Transverse colon (tissue), 4 donors: Measurements from ENCODE around the gene CAMTA1. TPM values are rescaled to one million over a fixed set of nuclear protein-coding genes. Genes with fewer than 3 reads are reported as not detected.

Experiments
- DNase-seq: peaks from one replicate; pipeline ENCODE4 v3.0.0-alpha.2; 2019
- H3K27ac ChIP-seq, 4 donors: fragments of 200-600 bp; sonication (generic); 2 replicates each; pipeline ENCODE4 v1.5.1; 2016 to 2018; ENCODE audit warnings: inconsistent platforms in 4 of 4
- H3K27me3 ChIP-seq: fragments of 200-600 bp; sonication (generic); 2 replicates; pipeline ENCODE4 v1.5.1; 2017; ENCODE audit warnings: inconsistent platforms
- H3K36me3 ChIP-seq, 4 donors: fragments of 200-600 bp; sonication (generic); 2 replicates each; pipeline ENCODE4 v1.5.1; 2017 to 2019; ENCODE audit warnings: inconsistent platforms in 4 of 4
- H3K4me1 ChIP-seq, 4 donors: fragments of 200-600 bp; sonication (generic); 2 replicates each; pipeline ENCODE4 v1.5.1; 2017 to 2020; ENCODE audit warnings: inconsistent platforms in 4 of 4
- H3K4me3 ChIP-seq, 4 donors: fragments of 200-600 bp; sonication (generic); 1 replicate in 1 of 4; 2 replicates in 3 of 4; pipeline versions ENCODE4 v1.5.1 to v1.6.1; 2017 to 2019; ENCODE audit warnings: inconsistent platforms in 4 of 4
- H3K9me3 ChIP-seq, 2 donors: fragments of 200-600 bp; sonication (generic); 2 replicates each; pipeline ENCODE4 v1.5.1; 2017 to 2019; ENCODE audit warnings: inconsistent platforms in 2 of 2
- CTCF ChIP-seq, 5 experiments: fragments of 200-600 bp in 3 of 5; fragments of 450-650 bp in 2 of 5; sonication (generic) in 3 of 5; IDR thresholded peaks; 1 replicate in 2 of 5; 2 replicates in 3 of 5; pipeline ENCODE4 v1.5.1; 2016 to 2017; ENCODE audit warnings: antibody characterized with exemption in 5 of 5, inconsistent platforms in 3 of 5, mild to moderate bottlenecking in 2 of 5, moderate library complexity in 1 of 5
- EP300 ChIP-seq: sonication (generic); formaldehyde crosslinking; IDR thresholded peaks from one replicate; pipeline ENCODE4 v1.6.1; 2017; ENCODE audit warnings: antibody characterized with exemption, low read depth
- POLR2A ChIP-seq: fragments of 450-650 bp; IDR thresholded peaks from one replicate; pipeline ENCODE4 v1.6.1; 2016; ENCODE audit warnings: antibody characterized with exemption, mild to moderate bottlenecking, moderate library complexity
- POLR2AphosphoS5 ChIP-seq, 3 donors: sonication (generic); formaldehyde crosslinking; IDR thresholded peaks; one replicate each; pipeline ENCODE4 v1.6.1; 2016; ENCODE audit warnings: antibody characterized with exemption in 3 of 3
- WGBS, 2 donors: methylation state at CpG; one replicate each; pipeline ENCODE4 v1.1.5; 2018; ENCODE audit warnings: low coverage in 1 of 2; 5-methylcytosine and 5-hydroxymethylcytosine counted together
- in situ Hi-C, 4 donors: fragments of 200-750 bp; cut with MboI; loops; one replicate each; pipeline versions ENCODE4 v1.15.0 to v1.15.1; 2017; ENCODE audit warnings: low sequenced_read_pairs in 3 of 4, low pct_ligation_motif_present in 1 of 4, low pct_unique_long_range_greater_than_20kb in 1 of 4
- intact Hi-C: fragments of 100-400 bp; cut with DNase I; formaldehyde crosslinking; loops from one replicate; pipeline ENCODE4 v1.15.1; 2023; ENCODE audit warnings: low total_unique reads
- total RNA-seq, 4 donors: library from RNA; depleted of rRNA; stranded (reverse); fragments of >200 nt; gene quantifications; one replicate each; pipeline ENCODE4 v1.1.0, GENCODE V29; 2016

CAMTA1 gene
- total RNA-seq, 4 donors from 2014 or later: 93.8 to 268 (median 130) TPM

GRCh38 chr1:6869545-6869944, 84.3 kb downstream of the CAMTA1 start:
- TF ChIP-seq POLR2AphosphoS5 (IDR thresholded peaks at IDR 0.05) (no peak), POLR2A (no peak), EP300 (no peak), CTCF (IDR thresholded peaks at IDR 0.05) (no peak)
- in situ Hi-C loops (no loop called here), intact Hi-C loops (no loop called here)
- DNase-seq: no peak
- H3K9me3 ChIP-seq: no peaks in the 10 kb centered on the region
- H3K4me1 ChIP-seq: peaks cover 5 to 31% (median 8%) of the 10 kb centered on the region in 4 donors
- 84 to 97% methylated on average over 4 of the region's 4 CpGs for WGBS, 2 donors
- H3K4me3 ChIP-seq: no peak overlapping the region
- H3K27me3 ChIP-seq: no peaks in the 10 kb centered on the region
- no peak overlapping the region for H3K27ac ChIP-seq
- peaks cover 0 to 3% (median 0%) of the 10 kb centered on the region in 4 donors for H3K36me3 ChIP-seq

- Histone ChIP-seq H3K9me3 (no peaks in the 10 kb centered on the region), H3K27me3 (no peaks in the 10 kb centered on the region), H3K4me3 (no peak overlapping the region), H3K27ac (no peak overlapping the region), H3K36me3 (peaks cover 0 to 3% (median 0%) of the 10 kb centered on the region in 4 donors), H3K4me1 (peaks cover 5 to 31% (median 8%) of the 10 kb centered on the region in 4 donors)
- intact Hi-C loops: no loop called here
- 70 to 78% methylated on average over 6 of the region's 6 CpGs for WGBS, 2 donors
- DNase-seq: no peak
- in situ Hi-C loops: no loop called here
- TF ChIP-seq POLR2A (no peak), CTCF (IDR thresholded peaks at IDR 0.05) (no peak), POLR2AphosphoS5 (IDR thresholded peaks at IDR 0.05) (no peak), EP300 (no peak)
These were observed 84.8 kb downstream of the CAMTA1 start for GRCh38 chr1:6870086-6870485.

GRCh38 chr1:6870571-6870970, 85.3 kb downstream of the CAMTA1 start:
- in situ Hi-C loops (no loop called here), intact Hi-C loops (no loop called here)
- H3K27me3 ChIP-seq: no peaks in the 10 kb centered on the region
- no peaks in the 10 kb centered on the region for H3K9me3 ChIP-seq
- TF ChIP-seq POLR2AphosphoS5 (IDR thresholded peaks at IDR 0.05): no peak
- no peak overlapping the region for H3K4me3 ChIP-seq
- no peak for DNase-seq
- H3K27ac ChIP-seq: no peak overlapping the region
- peaks cover 5 to 31% (median 8%) of the 10 kb centered on the region in 4 donors for H3K4me1 ChIP-seq
- peaks cover 0 to 3% (median 0%) of the 10 kb centered on the region in 4 donors for H3K36me3 ChIP-seq

GRCh38 chr1:6871300-6871972, 86.2 kb downstream of the CAMTA1 start:
- intact Hi-C loops (no loop called here), in situ Hi-C loops (no loop called here)
- DNase-seq: no peak
- H3K27me3 ChIP-seq: no peaks in the 10 kb centered on the region
- TF ChIP-seq POLR2AphosphoS5 (IDR thresholded peaks at IDR 0.05) (no peak), POLR2A (no peak), EP300 (no peak), CTCF (IDR thresholded peaks at IDR 0.05) (no peak)
- peaks cover 5 to 31% (median 8%) of the 10 kb centered on the region in 4 donors for H3K4me1 ChIP-seq
- no peaks in the 10 kb centered on the region for H3K9me3 ChIP-seq
- no peak overlapping the region for H3K4me3 ChIP-seq
- H3K27ac ChIP-seq: no peak overlapping the region
- WGBS, 2 donors: 84 to 87% methylated on average over 3 of the region's 3 CpGs
- H3K36me3 ChIP-seq: peaks cover 0 to 3% (median 0%) of the 10 kb centered on the region in 4 donors
